Activated CD4-positive, alpha-beta T cell treated with anti-CD3 and anti-CD28 coated beads, Interleukin-2, Interleukin-6, amounts not matched to agents 100 ng/mL and 50 ng/mL, durations not matched to agents 16 hours and 8 hours (primary cell): ENCODE data around the gene PHRF1.

Experiments used
- DNase-seq: peaks from one replicate; pipeline ENCODE4 v3.0.0-alpha.2; 2020

PHRF1 gene

GRCh38 chr11:539971-540481, 36.2 kb upstream of the PHRF1 start:
- DNase-seq = no peak

GRCh38 chr11:540583-541432, 35.5 kb upstream of the PHRF1 start:
- no peak for DNase-seq

- DNase-seq = no peak
These were observed 34.8 kb upstream of the PHRF1 start for GRCh38 chr11:541433-541885.

- DNase-seq = no peak
These were observed 31.5 kb upstream of the PHRF1 start for GRCh38 chr11:544817-545166.

DNA sequence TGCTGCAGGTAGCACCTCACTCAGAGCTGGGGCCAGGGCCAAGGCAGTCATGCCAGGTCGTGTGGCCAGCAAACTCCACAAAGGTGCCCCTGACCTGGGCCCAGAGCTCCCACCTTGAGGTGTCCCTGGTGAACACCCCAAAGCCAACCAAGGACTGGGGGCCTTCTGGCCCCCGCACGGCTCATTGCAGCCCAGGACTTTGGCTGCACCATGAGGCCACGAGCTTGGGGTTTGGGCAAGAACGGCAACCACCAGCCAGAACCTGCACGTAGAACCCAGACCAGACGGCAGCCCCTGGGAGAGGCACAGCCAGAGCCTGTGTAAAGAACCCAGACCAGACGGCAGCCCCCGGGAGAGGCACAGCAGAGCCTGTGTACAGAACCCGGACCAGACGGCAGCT, 31.1 kb upstream of the PHRF1 start:
- DNase-seq = no peak

GRCh38 chr11:548700-549603, 27.3 kb upstream of the PHRF1 start:
- no peak for DNase-seq

GRCh38 chr11:550021-550745, 26.1 kb upstream of the PHRF1 start:
- DNase-seq = no peak

- DNase-seq = no peak
These were observed 25.6 kb upstream of the PHRF1 start for GRCh38 chr11:550746-551085.

GRCh38 chr11:551131-551530, 25.1 kb upstream of the PHRF1 start:
- no peak for DNase-seq

- no peak for DNase-seq
These were observed 24.7 kb upstream of the PHRF1 start for GRCh38 chr11:551596-551995.

DNA sequence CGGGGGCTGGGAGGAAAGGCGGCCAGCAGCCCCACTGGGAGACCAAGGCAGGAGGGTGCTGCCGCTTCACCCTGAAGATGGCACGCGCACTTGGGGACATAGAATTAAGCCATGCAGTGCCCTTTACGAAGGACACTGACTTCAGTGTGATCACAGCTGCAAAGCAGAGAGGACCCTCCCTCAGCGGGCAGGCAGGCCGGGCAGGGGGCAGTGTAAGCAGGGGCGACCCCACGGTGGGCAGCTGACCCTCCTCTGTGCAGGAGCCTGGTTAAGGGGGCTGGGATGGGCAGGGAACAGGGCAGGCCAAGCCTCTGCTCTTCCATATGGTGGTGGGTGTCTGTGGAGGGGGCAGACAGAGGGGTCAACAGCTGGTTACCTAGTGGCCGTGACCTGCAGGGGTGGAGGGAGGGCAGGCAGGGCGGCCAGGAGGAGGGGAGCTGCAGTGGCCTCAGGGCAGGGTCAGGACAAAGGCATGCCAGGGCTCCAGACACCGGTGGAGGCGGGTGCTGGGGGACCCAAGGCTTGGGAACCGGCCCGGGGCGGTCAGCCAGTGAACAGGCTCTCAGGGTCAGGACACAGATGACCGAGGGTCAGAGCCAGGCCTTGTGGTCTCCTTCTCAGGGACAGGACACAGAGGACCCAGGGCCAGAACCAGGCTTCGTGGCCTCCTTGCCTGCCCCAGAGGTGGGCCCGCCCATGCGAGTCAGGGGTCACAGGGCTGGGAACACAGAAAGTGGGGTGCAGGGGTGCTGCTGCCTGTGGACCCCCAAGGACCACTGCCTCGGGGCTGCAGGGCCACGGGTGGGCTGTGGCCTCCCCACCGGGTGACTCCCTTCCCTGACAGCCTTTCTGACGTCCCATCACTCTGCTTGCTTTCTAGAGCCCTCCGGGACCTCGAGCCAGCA, 22.9 kb upstream of the PHRF1 start:
- no peak for DNase-seq

DNA sequence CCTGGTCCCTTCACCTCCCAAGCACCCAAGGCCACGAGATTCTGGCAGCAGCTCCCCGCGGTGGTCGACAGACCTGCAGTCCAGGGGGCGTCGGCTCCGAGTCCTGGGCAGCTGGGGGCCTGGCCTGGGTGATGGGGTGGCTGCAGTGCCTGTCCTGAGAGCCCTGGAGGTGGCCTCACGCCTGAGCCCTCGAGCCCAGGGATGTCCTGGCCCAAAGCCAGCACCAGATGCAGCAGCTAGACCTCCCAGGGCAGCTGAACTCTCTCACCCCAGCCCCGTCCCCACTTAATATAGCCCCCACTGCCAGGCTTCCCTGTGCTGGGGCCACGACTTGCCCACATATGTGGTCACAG, 22.3 kb upstream of the PHRF1 start:
- DNase-seq = no peak

DNA sequence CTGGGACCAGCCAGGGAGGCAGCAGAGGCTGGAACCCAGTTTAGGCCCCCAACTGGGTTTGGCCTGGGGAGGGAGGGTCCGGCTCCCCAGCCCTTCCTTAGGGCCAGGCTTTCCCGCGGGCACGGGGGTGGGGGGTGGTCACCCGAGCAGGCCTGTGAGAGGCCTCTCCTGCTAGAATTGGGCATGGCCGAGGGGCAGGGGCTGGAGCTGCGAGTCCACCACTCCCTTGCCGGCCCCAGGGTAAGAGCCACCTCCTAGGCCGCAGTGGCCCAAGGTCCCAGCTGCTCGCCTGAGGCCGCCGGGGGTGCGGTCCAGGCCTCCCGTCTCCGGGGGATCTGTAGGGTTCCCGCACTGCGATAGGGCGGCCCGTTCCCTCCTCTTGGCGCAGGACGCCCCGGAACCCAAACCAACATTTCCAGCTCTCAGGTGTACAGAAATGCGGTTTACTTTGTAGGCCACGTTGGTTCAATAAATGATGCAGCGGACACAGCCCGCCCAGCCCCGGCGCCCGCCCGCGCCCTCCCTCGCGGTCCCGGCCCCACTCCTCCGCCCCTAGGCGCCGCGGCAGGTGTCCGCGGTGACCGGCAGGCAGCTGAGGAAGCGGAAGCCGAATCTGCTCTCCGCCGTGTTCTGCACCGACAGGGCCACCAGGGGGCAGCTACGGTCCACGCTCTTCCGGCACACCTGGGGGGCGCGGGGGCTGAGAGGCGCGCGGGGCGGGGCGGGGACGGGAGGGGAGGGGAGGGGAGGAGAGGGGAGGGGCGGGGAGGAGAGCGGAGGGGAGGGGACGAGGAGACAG, 21.6 kb upstream of the PHRF1 start:
- DNase-seq = peak; percentile 78

DNA sequence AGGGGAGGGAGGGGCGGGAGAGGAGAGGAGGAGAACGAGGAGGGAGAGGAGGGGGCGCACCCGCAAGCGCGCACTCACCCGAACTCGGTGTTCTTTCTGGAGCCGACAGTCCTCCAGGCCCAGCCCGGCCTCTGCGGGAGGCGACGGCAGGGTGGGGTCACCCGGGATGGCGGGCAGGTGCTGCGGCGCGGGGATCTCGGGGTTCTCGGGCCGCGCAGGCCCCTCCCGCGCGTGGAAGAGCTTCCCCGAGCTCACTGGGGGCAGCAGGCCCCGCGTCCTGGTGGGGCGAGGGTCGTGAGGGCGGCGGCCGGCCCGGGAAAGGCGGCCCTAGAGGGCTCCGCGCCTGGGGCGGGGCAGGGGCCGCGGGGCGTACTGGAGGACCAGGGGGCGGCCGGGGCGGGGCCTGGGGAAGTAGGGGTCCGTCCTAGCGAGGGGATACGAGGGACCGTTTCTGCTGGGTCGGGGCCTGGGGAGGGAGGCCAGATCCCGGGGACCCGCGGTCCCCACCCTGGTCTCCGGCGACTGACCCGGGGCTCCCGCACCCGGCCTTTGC, 21.0 kb upstream of the PHRF1 start:
- no peak for DNase-seq

DNA sequence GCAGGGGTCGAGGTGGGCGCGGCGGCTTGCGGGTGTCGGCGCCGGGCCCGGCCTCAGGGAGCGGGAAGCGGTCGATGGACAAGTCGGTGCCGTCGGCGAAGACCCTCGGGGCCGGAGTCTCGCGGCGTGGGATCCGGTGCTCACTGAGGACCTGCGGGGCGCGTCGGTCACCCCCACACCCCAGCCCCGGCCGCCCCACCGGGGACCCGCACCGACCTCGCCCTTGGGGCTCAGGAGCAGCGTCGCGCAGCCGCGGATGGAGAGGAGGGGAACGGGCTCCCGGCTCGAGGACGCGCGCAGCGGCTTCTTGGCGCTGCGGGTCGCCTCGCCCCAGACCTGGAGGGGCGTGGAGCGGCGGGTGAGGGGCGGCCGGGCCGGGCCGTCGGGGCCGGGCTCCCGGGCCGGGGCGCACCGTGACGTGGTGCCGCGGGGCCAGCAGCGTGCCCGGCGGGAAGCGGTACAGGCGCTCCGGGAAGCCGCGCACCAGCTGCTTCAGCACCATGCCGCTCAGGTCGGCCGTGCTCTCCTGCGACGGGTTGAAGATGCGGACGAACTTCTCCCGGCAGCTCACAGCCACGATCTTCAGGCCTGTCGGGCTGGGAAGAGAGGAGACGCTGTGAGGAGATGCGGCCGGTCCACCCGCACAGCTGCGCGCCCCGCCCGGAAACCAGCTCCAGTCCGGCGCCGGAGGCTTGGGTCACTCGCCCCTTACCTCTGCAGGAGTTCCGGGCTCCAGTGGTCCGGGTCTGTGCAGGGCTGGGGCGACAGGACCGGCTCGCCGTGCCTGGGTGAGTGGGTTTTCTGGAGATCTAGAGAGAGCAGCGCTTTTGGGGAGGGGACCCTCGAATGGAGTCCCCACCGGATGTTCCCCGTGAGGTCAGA, 20.2 kb upstream of the PHRF1 start:
- peak; percentile 25 for DNase-seq

DNA sequence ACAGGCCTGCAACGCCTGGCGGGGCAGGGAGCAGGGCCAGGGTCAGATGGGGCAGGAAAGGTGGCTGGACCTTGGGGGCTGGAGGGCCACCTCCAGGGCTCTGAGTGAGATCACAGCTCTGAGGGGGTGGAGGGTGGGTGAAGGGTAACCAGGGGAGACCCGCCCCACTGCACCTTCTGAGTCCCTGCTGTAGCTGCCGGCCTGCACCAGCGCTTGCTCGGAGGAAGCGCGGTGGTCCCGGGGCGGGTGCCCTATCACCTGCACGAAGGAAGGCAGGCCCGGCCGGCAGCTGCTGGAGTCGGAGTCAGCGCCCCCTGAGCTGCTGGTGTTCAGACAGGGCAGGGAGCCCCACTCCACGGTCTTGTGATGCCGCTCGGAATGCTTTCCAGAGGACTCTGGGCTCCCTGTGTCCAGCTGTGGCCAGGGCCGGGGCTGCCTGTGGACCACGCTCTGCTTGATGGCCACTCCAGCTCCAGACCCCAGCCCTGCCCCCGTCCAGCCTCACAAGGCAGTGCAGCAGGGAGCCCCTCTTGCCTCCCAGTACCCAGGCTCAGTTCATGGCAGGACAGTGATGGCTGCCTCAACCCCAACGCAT, 19.5 kb upstream of the PHRF1 start:
- no peak for DNase-seq

DNA sequence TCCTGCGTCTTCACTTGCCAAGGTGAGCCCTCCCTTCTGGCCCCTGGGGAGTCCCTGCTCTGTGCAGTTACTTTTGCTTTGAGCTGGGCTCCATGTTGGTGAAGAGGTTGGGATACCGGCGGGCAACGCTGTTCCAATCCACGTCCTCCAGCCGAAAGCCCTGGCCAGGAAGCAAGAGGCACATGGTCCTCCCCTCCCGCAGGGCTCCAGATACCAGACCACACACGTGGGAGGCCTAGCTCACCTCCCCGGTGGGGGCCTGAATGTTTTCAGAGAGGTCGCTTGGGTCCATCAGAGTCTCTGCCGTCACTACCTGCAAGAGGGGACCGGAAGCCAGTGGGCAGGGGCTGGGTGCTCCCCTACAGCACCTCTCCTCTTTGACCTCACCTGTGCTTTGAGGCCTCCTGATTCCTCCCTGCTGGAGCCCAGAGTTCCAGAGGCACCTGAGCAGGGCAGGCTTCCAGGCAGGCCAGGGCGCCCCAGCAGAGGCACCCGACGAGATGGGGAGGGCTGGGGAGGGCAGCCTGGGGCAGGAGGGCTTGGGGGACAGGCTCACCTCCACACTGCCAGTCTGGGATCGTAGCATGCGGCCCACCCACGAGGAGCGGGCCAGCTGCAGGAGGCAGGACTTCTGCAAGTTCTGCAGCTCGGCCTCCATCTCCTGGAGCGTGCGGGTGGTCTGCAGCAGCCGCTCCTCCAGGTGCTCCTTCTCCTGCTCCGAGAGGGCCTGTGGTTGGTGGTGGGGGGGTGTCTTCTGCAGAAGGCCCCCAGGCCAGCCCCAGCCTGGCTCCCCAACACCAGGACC, 18.7 kb upstream of the PHRF1 start:
- no peak for DNase-seq

DNA sequence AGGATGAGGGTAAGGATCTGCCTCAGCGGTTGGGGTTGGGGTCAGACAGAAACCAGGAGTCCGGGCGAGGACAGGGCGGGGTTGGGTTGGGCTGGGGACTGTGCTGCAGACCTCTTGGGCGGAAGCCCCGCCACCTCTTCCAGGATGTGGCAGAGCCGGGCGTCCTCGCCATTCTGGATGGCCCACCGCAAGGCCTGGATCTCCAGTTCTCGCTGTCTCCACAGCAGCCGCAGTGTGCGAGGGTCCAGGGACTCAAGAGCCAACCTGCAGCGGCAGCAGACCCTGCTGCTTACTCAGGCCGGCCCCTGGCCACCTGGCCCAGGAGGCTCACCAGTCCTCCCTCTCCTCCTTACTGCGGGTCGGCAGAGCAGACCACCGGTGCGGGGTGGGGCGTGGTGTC, 17.8 kb upstream of the PHRF1 start:
- no peak for DNase-seq
